ENCODE data around the gene C1QL1.

DNA sequence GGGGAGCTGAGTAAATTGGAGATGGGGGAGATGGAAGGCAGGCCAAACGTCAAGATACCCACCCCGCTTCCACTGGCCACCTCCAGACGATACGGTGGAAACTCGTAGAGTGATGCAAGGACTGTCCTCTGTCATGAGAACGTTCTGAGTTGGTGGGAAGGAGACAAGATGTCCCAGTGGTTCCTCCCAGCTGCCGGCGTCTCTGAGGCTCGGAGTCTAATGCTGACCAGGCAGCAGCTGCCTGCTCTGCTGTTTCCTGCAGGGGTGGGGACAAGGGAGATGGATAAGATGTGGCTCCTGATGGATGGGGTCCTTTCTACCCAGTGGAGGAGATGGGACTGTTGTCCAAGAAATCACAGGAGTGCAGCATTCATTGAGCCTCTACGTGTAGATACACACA lies 28.2 kb upstream of the C1QL1 start:
- no peak for TF ChIP-seq NFRKB (IDR thresholded peaks at IDR 0.05)
- no peak for TF ChIP-seq FOXK2 (IDR thresholded peaks at IDR 0.05)
- TF ChIP-seq, protein P1, sequence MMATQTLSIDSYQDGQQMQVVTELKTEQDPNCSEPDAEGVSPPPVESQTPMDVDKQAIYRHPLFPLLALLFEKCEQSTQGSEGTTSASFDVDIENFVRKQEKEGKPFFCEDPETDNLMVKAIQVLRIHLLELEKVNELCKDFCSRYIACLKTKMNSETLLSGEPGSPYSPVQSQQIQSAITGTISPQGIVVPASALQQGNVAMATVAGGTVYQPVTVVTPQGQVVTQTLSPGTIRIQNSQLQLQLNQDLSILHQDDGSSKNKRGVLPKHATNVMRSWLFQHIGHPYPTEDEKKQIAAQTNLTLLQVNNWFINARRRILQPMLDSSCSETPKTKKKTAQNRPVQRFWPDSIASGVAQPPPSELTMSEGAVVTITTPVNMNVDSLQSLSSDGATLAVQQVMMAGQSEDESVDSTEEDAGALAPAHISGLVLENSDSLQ (IDR thresholded peaks at IDR 0.05), result no peak
- no peak for TF ChIP-seq TARDBP (IDR thresholded peaks at IDR 0.05)
- no peak for TF ChIP-seq SP1 (IDR thresholded peaks at IDR 0.05)
- no peak for TF ChIP-seq CTBP1 (IDR thresholded peaks at IDR 0.05; ENCODE audit: borderline replicate concordance)

Data from HEK293T (cell line).